Adipose tissue (tissue), 3 donors: ENCODE measurements around the gene TAF9B. TPM values are rescaled to one million over a fixed set of nuclear protein-coding genes. Genes with fewer than 3 reads are reported as not detected.

Experiments used
- polyA plus RNA-seq, 3 donors: library from polyadenylated mRNA; stranded (reverse); fragments of 200-250 nt; gene quantifications; one replicate each; pipeline ENCODE4 v1.2.3, GENCODE V29; 2013
- donor health status: healthy with polysubstance abuse.
- donor health status: Bipolar disorder and iron deficiency.
- donor health status: healthy.

TAF9B gene
- polyA plus RNA-seq, 3 donors: 4.7 to 18.8 (median 11.0) TPM

Other genes with a start within 250 kb of the TAF9B start
- 10 to 100 TPM; 10.9 to 21.3 (median 17.8) TPM for gene MAGT1, start 244.2 kb downstream of the TAF9B start, polyA plus RNA-seq
- 100 to 1,000 TPM; 287 to 697 (median 562) TPM for gene COX7B, start 240.2 kb downstream of the TAF9B start, polyA plus RNA-seq
- gene ATP7A, start 229.0 kb downstream of the TAF9B start, polyA plus RNA-seq: 1 to 10 TPM; 1.4 to 2.5 (median 1.5) TPM
- not detected for gene PGAM4, start 170.0 kb downstream of the TAF9B start, polyA plus RNA-seq
- gene PGK1, start 35.4 kb downstream of the TAF9B start, polyA plus RNA-seq: 100 to 1,000 TPM in 2 of 3 donors, 10 to 100 TPM in 1; 63.5 to 217 (median 145) TPM
- gene CYSLTR1, start 188.0 kb upstream of the TAF9B start, polyA plus RNA-seq: 1 to 10 TPM in 2 of 3 donors, under 1 TPM in 1; 0.33 to 2.6 (median 1.8) TPM